Medulla oblongata (tissue), 1 donor: ENCODE data around the gene PPCS.
"Not testable (repeated sequence)": the region's sequence is repeated elsewhere in the genome, so short reads cannot be mapped to it uniquely, and the experiment has no call there.

Experiments used
- DNase-seq: peaks from one replicate; pipeline ENCODE4 v3.0.0-alpha.2; 2015; ENCODE audit errors: extremely low spot score

PPCS gene

GRCh38 chr1:42453386-42453785 lies 3.0 kb upstream of the PPCS start:
- DNase-seq = no peak

GRCh38 chr1:42454403-42454802 lies 1.9 kb upstream of the PPCS start:
- no peak for DNase-seq

GRCh38 chr1:42456754-42457089 lies 379 bp downstream of the PPCS start:
- DNase-seq = peak; percentile 62

- DNase-seq = no peak
These were observed 4.9 kb downstream of the PPCS start for GRCh38 chr1:42461196-42461595.

GRCh38 chr1:42462828-42463763 lies 6.8 kb downstream of the PPCS start, which contains the start of gene CCDC30:
CCDC30 (plus strand) TSS chr1:42463286; CDS start chr1:42480552, 17,266 bp downstream.
- peak; percentile 97 for DNase-seq

GRCh38 chr1:42463921-42464320 lies 7.6 kb downstream of the PPCS start:
- no peak for DNase-seq

- no peak for DNase-seq
These were observed 9.7 kb downstream of the PPCS start for GRCh38 chr1:42466030-42466429.

- no peak for DNase-seq
These were observed 13.4 kb downstream of the PPCS start for GRCh38 chr1:42469727-42470126.

- no peak for DNase-seq
These were observed 20.3 kb downstream of the PPCS start for GRCh38 chr1:42476605-42477004.

GRCh38 chr1:42477354-42477753 lies 21.0 kb downstream of the PPCS start:
- DNase-seq = not testable (repeated sequence)

GRCh38 chr1:42477775-42478174 lies 21.4 kb downstream of the PPCS start:
- no peak for DNase-seq

- DNase-seq = no peak
These were observed 23.3 kb downstream of the PPCS start for GRCh38 chr1:42479621-42480020.

- DNase-seq = no peak
These were observed 24.6 kb downstream of the PPCS start for GRCh38 chr1:42480921-42481320.

GRCh38 chr1:42482635-42483153 lies 26.4 kb downstream of the PPCS start:
- DNase-seq = no peak

- no peak for DNase-seq
These were observed 28.0 kb downstream of the PPCS start for GRCh38 chr1:42484382-42484781.

GRCh38 chr1:42490237-42490636 lies 33.9 kb downstream of the PPCS start:
- DNase-seq = no peak

- not testable (repeated sequence) for DNase-seq
These were observed 45.7 kb downstream of the PPCS start for GRCh38 chr1:42502031-42502430.

GRCh38 chr1:42504535-42505128 lies 48.3 kb downstream of the PPCS start:
- DNase-seq = no peak

GRCh38 chr1:42506576-42506975 lies 50.2 kb downstream of the PPCS start:
- DNase-seq = no peak
